ENCODE results near the gene SFI1. TPM values are rescaled to one million over a fixed set of nuclear protein-coding genes. Genes with fewer than 3 reads are reported as not detected.

Gene SFI1
- polyA plus RNA-seq, 1 donor (not counting 4 experiments of a cell fraction or from before 2014, with no cell fraction given), result 10.7 TPM

DNA sequence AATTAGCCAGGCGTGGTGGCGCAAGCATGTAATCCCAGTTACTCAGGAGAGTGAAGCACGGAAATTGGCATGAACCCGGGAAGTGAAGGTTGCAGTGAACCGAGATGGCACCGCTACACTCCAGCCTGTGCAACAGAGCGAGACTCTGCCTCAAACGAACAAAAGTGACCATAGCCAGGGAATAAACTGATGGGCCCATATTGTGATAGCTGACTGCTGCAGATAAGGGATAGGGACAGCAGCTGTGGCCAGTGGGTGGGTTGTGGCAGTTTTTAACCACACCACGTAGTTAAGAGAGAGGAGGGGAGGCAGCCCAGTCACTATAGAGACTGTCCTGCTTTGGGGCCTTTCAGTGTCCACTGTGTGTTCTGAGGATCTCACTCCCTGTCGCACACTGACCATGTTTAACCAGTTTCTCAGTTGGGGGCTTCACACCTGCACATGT lies 106.8 kb downstream of the SFI1 start:
- dilution Hi-C loops (cut with MboI; ENCODE audit: extremely low pct_ligation_motif_present, low sequenced_read_pairs), result no loop called here
- H3K4me1 ChIP-seq (ENCODE audit: control insufficient read depth, extremely low read depth, insufficient read depth, low read length), result peaks cover 8% of the 10 kb centered on the region
- H3K9me1 ChIP-seq (ENCODE audit: control insufficient read depth, extremely low read depth, insufficient read depth, low read length), result no peaks in the 10 kb centered on the region
- H3K4me2 ChIP-seq (ENCODE audit: control insufficient read depth, extremely low read depth, insufficient read depth, low read depth, low read length), result no peak overlapping the region
- H3K27ac ChIP-seq (ENCODE audit: control insufficient read depth, insufficient read depth, low read length), result no peak overlapping the region
- H4K20me1 ChIP-seq (ENCODE audit: control insufficient read depth, extremely low read depth, insufficient read depth, low read length), result no peaks in the 10 kb centered on the region
- TF ChIP-seq, protein P1, sequence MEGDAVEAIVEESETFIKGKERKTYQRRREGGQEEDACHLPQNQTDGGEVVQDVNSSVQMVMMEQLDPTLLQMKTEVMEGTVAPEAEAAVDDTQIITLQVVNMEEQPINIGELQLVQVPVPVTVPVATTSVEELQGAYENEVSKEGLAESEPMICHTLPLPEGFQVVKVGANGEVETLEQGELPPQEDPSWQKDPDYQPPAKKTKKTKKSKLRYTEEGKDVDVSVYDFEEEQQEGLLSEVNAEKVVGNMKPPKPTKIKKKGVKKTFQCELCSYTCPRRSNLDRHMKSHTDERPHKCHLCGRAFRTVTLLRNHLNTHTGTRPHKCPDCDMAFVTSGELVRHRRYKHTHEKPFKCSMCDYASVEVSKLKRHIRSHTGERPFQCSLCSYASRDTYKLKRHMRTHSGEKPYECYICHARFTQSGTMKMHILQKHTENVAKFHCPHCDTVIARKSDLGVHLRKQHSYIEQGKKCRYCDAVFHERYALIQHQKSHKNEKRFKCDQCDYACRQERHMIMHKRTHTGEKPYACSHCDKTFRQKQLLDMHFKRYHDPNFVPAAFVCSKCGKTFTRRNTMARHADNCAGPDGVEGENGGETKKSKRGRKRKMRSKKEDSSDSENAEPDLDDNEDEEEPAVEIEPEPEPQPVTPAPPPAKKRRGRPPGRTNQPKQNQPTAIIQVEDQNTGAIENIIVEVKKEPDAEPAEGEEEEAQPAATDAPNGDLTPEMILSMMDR (optimal IDR thresholded peaks at IDR 0.05 in 1 of 3, IDR thresholded peaks at IDR 0.05 in 1 of 3, conservative IDR thresholded peaks at IDR 0.05 in 1 of 3; ENCODE audit: extremely low read depth in 1 of 3, insufficient read depth in 2 of 3, low read length in 3 of 3), result no peak
- no peak for TF ChIP-seq EZH2 (IDR thresholded peaks at IDR 0.05; ENCODE audit: low read length)
- H3K9ac ChIP-seq (ENCODE audit: control insufficient read depth, extremely low read depth, insufficient read depth, low read length), result no peak overlapping the region
- no peaks in the 10 kb centered on the region for H3K27me3 ChIP-seq (ENCODE audit: control insufficient read depth, extremely low read depth, insufficient read depth, low read length)
- H3K4me3 ChIP-seq (ENCODE audit: control insufficient read depth in 2 of 3, extremely low read depth in 1 of 3, insufficient read depth in 2 of 3, low read depth in 1 of 3, low read length in 3 of 3), result no peak overlapping the region
- H3K36me3 ChIP-seq (ENCODE audit: control insufficient read depth in 2 of 2, extremely low read depth in 1 of 2, insufficient read depth in 2 of 2, low read length in 2 of 2), result peaks cover 0 to 4% of the 10 kb centered on the region in 2 experiments
- H3K79me2 ChIP-seq (ENCODE audit: control insufficient read depth, insufficient read depth, low read length), result no peaks in the 10 kb centered on the region
- no peak overlapping the region for H2AFZ ChIP-seq (ENCODE audit: control insufficient read depth, low read length)
- DNase-seq (ENCODE audit: low read depth, low spot score), result no peak
- no peaks in the 10 kb centered on the region for H3K9me3 ChIP-seq (ENCODE audit: control insufficient read depth, low read depth, low read length)
- no peak for FAIRE-seq

DNA sequence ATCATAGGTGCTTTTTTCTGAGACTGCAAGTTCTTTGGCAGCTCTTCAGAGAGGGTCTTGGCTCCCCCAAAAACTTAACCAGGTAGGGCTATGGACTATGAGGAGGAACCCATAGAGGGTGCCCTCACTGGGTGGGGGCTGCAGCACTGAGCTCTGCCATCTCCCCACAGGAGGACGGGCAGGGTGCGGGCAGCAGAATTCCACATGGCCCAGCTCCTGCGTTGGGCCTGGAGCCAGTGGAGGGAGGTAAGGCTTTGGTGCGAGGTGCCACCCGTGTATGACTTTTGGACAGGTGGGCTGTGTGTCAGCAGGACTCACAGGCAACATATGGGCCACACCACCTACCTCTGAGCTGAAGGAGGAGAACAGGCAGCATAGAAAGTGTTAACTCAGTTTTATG lies 107.2 kb downstream of the SFI1 start:
- DNase-seq (ENCODE audit: low read depth, low spot score) (no peak), FAIRE-seq (no peak)
- Histone ChIP-seq H3K9me3 (ENCODE audit: control insufficient read depth, low read depth, low read length) (no peaks in the 10 kb centered on the region), H3K9me1 (ENCODE audit: control insufficient read depth, extremely low read depth, insufficient read depth, low read length) (no peaks in the 10 kb centered on the region), H3K4me1 (ENCODE audit: control insufficient read depth, extremely low read depth, insufficient read depth, low read length) (peaks cover 8% of the 10 kb centered on the region), H3K4me3 (ENCODE audit: control insufficient read depth in 2 of 3, extremely low read depth in 1 of 3, insufficient read depth in 2 of 3, low read depth in 1 of 3, low read length in 3 of 3) (no peak overlapping the region), H3K79me2 (ENCODE audit: control insufficient read depth, insufficient read depth, low read length) (no peaks in the 10 kb centered on the region), H3K9ac (ENCODE audit: control insufficient read depth, extremely low read depth, insufficient read depth, low read length) (no peak overlapping the region), H2AFZ (ENCODE audit: control insufficient read depth, low read length) (no peak overlapping the region), H4K20me1 (ENCODE audit: control insufficient read depth, extremely low read depth, insufficient read depth, low read length) (no peaks in the 10 kb centered on the region), H3K4me2 (ENCODE audit: control insufficient read depth, extremely low read depth, insufficient read depth, low read depth, low read length) (no peak overlapping the region), H3K36me3 (ENCODE audit: control insufficient read depth in 2 of 2, extremely low read depth in 1 of 2, insufficient read depth in 2 of 2, low read length in 2 of 2) (peaks cover 0 to 4% of the 10 kb centered on the region in 2 experiments), H3K27ac (ENCODE audit: control insufficient read depth, insufficient read depth, low read length) (no peak overlapping the region), H3K27me3 (ENCODE audit: control insufficient read depth, extremely low read depth, insufficient read depth, low read length) (no peaks in the 10 kb centered on the region)
- TF ChIP-seq, protein P1 (optimal IDR thresholded peaks at IDR 0.05 in 1 of 3, IDR thresholded peaks at IDR 0.05 in 1 of 3, conservative IDR thresholded peaks at IDR 0.05 in 1 of 3; ENCODE audit: extremely low read depth in 1 of 3, insufficient read depth in 2 of 3, low read length in 3 of 3), result no peak
- TF ChIP-seq EZH2 (IDR thresholded peaks at IDR 0.05; ENCODE audit: low read length), result no peak
- dilution Hi-C loops (cut with MboI; ENCODE audit: extremely low pct_ligation_motif_present, low sequenced_read_pairs), result no loop called here
